OCI-LY3 (cell line): Measurements from ENCODE around the gene GUCY1A1.
"Not testable (repeated sequence)": the region's sequence is repeated elsewhere in the genome, so short reads cannot be mapped to it uniquely, and the experiment has no call there.

Experiments used
- H2AFZ ChIP-seq: fragments of 200-600, 300-600 bp; shearing (Covaris generic); 2 replicates; pipeline ENCODE4 v1.6.0; 2014; ENCODE audit warnings: antibody characterized with exemption, low read depth, low read length
- H3K27ac ChIP-seq: fragments of 200-600, 300-600 bp; sonication (generic); 2 replicates; pipeline ENCODE4 v1.5.1; 2014; ENCODE audit warnings: mild to moderate bottlenecking, low read length, moderate library complexity, mixed read lengths
- H3K27me3 ChIP-seq: fragments of 200-600, 300-600 bp; sonication (generic); 2 replicates; pipeline ENCODE4 v1.6.1; 2014; ENCODE audit warnings: low read depth, low read length, mixed read lengths
- H3K36me3 ChIP-seq: fragments of 200-600, 300-600 bp; sonication (generic); replicated peaks from 2 replicates; pipeline ENCODE3; 2014; ENCODE audit warnings: low read depth, low read length, mixed read lengths
- H3K4me1 ChIP-seq: fragments of 300-600, 200-600 bp; sonication (generic); 2 replicates; pipeline ENCODE4 v1.6.1; 2014; ENCODE audit warnings: low read length, mixed read lengths
- H3K4me2 ChIP-seq: fragments of 200-600, 300-600 bp; sonication (generic); 2 replicates; pipeline ENCODE4 v1.6.1; 2014; ENCODE audit warnings: low read length, mixed read lengths
- H3K4me3 ChIP-seq: fragments of 300-600, 200-600 bp; sonication (generic); 2 replicates; pipeline ENCODE4 v1.5.1; 2014; ENCODE audit warnings: antibody characterized with exemption, mild to moderate bottlenecking, low read length, moderate library complexity
- H3K79me2 ChIP-seq: fragments of 300-600, 200-600 bp; shearing (Covaris generic); 2 replicates; pipeline ENCODE4 v1.6.1; 2014; ENCODE audit warnings: mild to moderate bottlenecking, low read length, mixed read lengths
- H3K9ac ChIP-seq: fragments of 300-600, 200-600 bp; shearing (Covaris generic); 2 replicates; pipeline ENCODE4 v1.6.0; 2014; ENCODE audit warnings: mild to moderate bottlenecking, low read length, moderate library complexity
- H3K9me3 ChIP-seq: fragments of 200-600, 300-600 bp; shearing (Covaris generic); 2 replicates; pipeline ENCODE4 v1.6.1; 2014; ENCODE audit warnings: low read length, mixed read lengths; ENCODE audit not compliant: insufficient read depth
- H4K20me1 ChIP-seq: fragments of 200-600, 300-600 bp; sonication (generic); 2 replicates; pipeline ENCODE4 v1.6.1; 2016; ENCODE audit warnings: low read length, mixed read lengths; ENCODE audit not compliant: insufficient read depth
- EZH2phosphoT487 ChIP-seq: fragments of 200-600 bp; shearing (Covaris generic); IDR thresholded peaks from 2 replicates; pipeline ENCODE4 v1.6.1; 2018; ENCODE audit warnings: antibody characterized with exemption, mixed run types, low read depth
- TF ChIP-seq, protein P1 (sequence below): fragments of 200-600, 300-600 bp; sonication (generic); IDR thresholded peaks from 2 replicates; pipeline ENCODE4 v1.5.1; 2014; ENCODE audit warnings: antibody characterized with exemption, low read length, low read depth

GUCY1A1 gene

GRCh38 chr4:155643087-155643486 lies 23.6 kb upstream of the GUCY1A1 start:
- Histone ChIP-seq H3K9ac (no peak overlapping the region), H4K20me1 (no peaks in the 10 kb centered on the region), H3K79me2 (no peaks in the 10 kb centered on the region), H3K4me3 (no peak overlapping the region), H2AFZ (no peak overlapping the region), H3K27ac (no peak overlapping the region), H3K27me3 (no peaks in the 10 kb centered on the region), H3K9me3 (no peaks in the 10 kb centered on the region), H3K4me2 (no peak overlapping the region), H3K36me3 (no peaks in the 10 kb centered on the region), H3K4me1 (peaks cover 12% of the 10 kb centered on the region)
- no peak for TF ChIP-seq EZH2phosphoT487
- TF ChIP-seq, protein P1, sequence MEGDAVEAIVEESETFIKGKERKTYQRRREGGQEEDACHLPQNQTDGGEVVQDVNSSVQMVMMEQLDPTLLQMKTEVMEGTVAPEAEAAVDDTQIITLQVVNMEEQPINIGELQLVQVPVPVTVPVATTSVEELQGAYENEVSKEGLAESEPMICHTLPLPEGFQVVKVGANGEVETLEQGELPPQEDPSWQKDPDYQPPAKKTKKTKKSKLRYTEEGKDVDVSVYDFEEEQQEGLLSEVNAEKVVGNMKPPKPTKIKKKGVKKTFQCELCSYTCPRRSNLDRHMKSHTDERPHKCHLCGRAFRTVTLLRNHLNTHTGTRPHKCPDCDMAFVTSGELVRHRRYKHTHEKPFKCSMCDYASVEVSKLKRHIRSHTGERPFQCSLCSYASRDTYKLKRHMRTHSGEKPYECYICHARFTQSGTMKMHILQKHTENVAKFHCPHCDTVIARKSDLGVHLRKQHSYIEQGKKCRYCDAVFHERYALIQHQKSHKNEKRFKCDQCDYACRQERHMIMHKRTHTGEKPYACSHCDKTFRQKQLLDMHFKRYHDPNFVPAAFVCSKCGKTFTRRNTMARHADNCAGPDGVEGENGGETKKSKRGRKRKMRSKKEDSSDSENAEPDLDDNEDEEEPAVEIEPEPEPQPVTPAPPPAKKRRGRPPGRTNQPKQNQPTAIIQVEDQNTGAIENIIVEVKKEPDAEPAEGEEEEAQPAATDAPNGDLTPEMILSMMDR = no peak

- Histone ChIP-seq H3K4me2 (no peak overlapping the region), H3K79me2 (no peaks in the 10 kb centered on the region)
These were observed 20.6 kb upstream of the GUCY1A1 start for GRCh38 chr4:155646001-155646400.

GRCh38 chr4:155650785-155651184 lies 15.9 kb upstream of the GUCY1A1 start:
- not testable (repeated sequence) for H3K4me1 ChIP-seq, H3K36me3 ChIP-seq, H3K27ac ChIP-seq, H3K9me3 ChIP-seq, H2AFZ ChIP-seq, H4K20me1 ChIP-seq, H3K79me2 ChIP-seq, H3K9ac ChIP-seq, H3K4me3 ChIP-seq, H3K27me3 ChIP-seq, H3K4me2 ChIP-seq

More at GRCh38 chr4:155646001-155646400, 20.6 kb upstream of the GUCY1A1 start:
- H4K20me1 ChIP-seq = no peaks in the 10 kb centered on the region
- H3K9me3 ChIP-seq = no peaks in the 10 kb centered on the region
- H3K36me3 ChIP-seq = no peaks in the 10 kb centered on the region
- H3K4me3 ChIP-seq = no peak overlapping the region
- no peak for TF ChIP-seq EZH2phosphoT487
- TF ChIP-seq, protein P1 = no peak
- no peaks in the 10 kb centered on the region for H3K4me1 ChIP-seq
- no peak overlapping the region for H2AFZ ChIP-seq
- no peak overlapping the region for H3K9ac ChIP-seq
- H3K27me3 ChIP-seq = no peaks in the 10 kb centered on the region
- no peak overlapping the region for H3K27ac ChIP-seq

DNA sequence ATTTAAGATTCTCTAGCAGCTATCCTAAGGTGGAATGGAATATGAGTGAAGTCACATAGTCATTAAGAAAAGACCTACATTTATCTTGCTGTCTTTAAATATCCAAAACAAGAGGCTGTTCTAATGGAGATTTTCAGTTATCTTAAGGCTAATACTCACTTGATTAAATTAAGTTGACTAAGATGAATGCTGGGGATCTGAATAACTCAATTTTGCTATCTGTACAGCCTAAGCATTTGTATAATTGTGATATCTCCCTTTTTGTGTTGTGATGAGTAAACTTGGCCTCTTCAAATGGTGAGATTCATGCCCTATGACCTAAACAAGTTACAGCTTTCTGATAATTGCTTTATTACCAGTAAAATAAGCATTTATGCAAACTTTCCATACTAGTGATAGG lies 13.6 kb upstream of the GUCY1A1 start:
- Histone ChIP-seq H3K9me3 (no peaks in the 10 kb centered on the region), H2AFZ (no peak overlapping the region), H3K4me1 (no peaks in the 10 kb centered on the region), H3K4me3 (no peak overlapping the region), H3K27ac (no peak overlapping the region), H3K9ac (no peak overlapping the region), H3K27me3 (no peaks in the 10 kb centered on the region), H3K79me2 (no peaks in the 10 kb centered on the region), H3K36me3 (no peaks in the 10 kb centered on the region), H4K20me1 (no peaks in the 10 kb centered on the region), H3K4me2 (no peak overlapping the region)
- TF ChIP-seq, protein P1 = no peak
- TF ChIP-seq EZH2phosphoT487 = no peak

DNA sequence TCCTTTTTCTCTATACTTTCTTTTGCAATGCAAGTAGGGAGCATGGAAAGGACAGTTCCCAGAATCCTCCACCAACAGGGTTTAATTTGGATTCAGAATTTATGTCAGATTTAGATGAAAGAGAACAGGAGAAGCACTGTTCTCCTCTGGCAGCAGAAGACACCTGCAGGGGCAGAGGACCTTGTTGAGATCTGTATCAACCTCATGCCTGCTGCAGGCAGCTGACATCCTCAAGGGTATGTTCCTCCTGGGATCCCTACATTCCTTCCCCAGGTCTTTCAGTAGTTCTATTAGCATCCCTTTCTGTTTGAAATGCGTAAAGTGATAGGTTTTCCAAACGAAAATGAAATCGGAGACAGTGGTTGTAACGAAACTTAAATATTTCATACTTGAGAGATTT lies 10.6 kb upstream of the GUCY1A1 start:
- TF ChIP-seq EZH2phosphoT487 = no peak
- Histone ChIP-seq H3K27ac (no peak overlapping the region), H4K20me1 (no peaks in the 10 kb centered on the region), H3K4me3 (no peak overlapping the region), H3K4me1 (no peaks in the 10 kb centered on the region), H3K27me3 (no peaks in the 10 kb centered on the region), H3K9ac (no peak overlapping the region), H3K4me2 (no peak overlapping the region), H3K9me3 (peaks cover 3% of the 10 kb centered on the region; the same call in 1 of the 2 replicates), H2AFZ (0 out of 2 replicates have a peak overlapping the region, but pooled peaks have one; percentile 17), H3K79me2 (no peaks in the 10 kb centered on the region), H3K36me3 (no peaks in the 10 kb centered on the region)
